Measurements from ENCODE around the gene LARP6. TPM values are rescaled to one million over a fixed set of nuclear protein-coding genes. Genes with fewer than 3 reads are reported as not detected.

LARP6 gene
- total and polyA plus RNA-seq, 8 donors = 9.8 to 127 (median 14.1) TPM

DNA sequence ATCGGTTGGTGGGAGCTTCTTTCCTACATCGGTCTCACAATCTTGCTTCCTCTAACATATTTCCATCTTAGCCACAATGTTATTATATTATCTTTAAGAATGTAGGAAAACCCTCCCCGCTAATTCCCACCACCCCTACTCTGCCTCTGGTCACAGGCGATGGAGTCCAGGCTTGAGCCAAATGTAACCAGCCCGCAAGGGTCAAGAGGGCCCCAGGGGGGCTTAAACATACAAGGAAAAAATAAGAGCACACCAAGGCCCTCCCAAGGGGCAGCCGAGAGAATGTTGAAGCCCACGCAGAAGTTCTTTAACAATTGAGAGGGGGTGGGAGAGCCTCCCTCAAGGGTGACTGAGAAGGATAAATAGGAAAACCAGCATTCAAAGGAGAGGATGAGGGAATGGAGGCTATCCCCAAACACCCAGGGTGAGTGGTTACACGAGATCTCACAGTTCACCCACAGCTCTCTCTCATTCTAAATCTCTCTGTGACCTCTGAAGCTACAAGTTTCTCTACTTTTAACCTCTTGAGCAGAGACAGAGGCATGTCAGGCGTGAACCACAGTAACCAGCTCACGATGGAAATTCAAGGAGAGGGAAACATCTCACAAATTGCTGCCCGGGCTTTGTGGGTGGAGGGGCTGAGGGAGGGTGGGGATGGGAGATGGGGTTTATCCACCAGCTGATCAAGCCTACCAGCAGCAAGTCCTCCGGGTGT is 59.2 kb downstream of the LARP6 start:
- intact Hi-C loops (cut with DNase I; ENCODE audit: low total_unique reads) = no loop called here
- Histone ChIP-seq H3K27me3 (no peaks in the 10 kb centered on the region), H3K4me1 (peaks cover 0 to 7% (median 5%) of the 10 kb centered on the region in 4 donors), H3K27ac (peak overlapping the region in 4 of 5 donors; percentile 57 to 84 (median 70)), H3K4me3 (no peak overlapping the region), H3K9me3 (no peaks in the 10 kb centered on the region), H3K36me3 (no peaks in the 10 kb centered on the region)
- WGBS, 5 donors = 78 to 87% (median 85%) methylated on average over 12 of the region's 12 CpGs
- TF ChIP-seq POLR2A (IDR thresholded peaks at IDR 0.05) = no peak
- TF ChIP-seq EP300 (IDR thresholded peaks at IDR 0.05) = no peak
- TF ChIP-seq, protein P1, sequence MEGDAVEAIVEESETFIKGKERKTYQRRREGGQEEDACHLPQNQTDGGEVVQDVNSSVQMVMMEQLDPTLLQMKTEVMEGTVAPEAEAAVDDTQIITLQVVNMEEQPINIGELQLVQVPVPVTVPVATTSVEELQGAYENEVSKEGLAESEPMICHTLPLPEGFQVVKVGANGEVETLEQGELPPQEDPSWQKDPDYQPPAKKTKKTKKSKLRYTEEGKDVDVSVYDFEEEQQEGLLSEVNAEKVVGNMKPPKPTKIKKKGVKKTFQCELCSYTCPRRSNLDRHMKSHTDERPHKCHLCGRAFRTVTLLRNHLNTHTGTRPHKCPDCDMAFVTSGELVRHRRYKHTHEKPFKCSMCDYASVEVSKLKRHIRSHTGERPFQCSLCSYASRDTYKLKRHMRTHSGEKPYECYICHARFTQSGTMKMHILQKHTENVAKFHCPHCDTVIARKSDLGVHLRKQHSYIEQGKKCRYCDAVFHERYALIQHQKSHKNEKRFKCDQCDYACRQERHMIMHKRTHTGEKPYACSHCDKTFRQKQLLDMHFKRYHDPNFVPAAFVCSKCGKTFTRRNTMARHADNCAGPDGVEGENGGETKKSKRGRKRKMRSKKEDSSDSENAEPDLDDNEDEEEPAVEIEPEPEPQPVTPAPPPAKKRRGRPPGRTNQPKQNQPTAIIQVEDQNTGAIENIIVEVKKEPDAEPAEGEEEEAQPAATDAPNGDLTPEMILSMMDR (IDR thresholded peaks at IDR 0.05) = no peak
- TF ChIP-seq POLR2AphosphoS5 (IDR thresholded peaks at IDR 0.05) = no peak
- DNase-seq = no peak

DNA sequence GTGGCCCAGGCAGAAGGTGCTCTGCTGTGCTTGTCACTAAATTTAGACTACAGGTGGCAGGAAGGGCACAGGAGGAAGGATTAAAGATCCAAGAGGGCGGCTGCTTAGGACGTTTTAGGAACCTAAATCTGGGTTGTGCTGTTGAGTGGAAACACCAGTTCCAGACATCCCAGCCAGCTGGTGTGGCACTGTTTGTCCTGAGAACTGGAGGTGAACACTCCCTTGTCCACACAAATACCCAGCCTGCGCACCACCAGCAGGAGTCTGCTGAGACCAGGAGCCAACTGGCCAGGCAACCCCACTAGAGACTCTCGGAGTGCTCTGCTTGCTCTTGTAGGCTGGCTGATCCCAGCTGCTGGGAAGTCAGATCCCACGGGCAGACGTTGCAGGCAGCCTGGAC is 60.3 kb downstream of the LARP6 start:
- DNase-seq = peak in 1 of 2 donors; percentile 40
- H3K4me3 ChIP-seq = no peak overlapping the region
- no peaks in the 10 kb centered on the region for H3K36me3 ChIP-seq
- peak overlapping the region in 2 of 5 donors; percentile 76 to 84 for H3K27ac ChIP-seq
- no peaks in the 10 kb centered on the region for H3K4me1 ChIP-seq
- intact Hi-C loops (cut with DNase I; ENCODE audit: low total_unique reads) = no loop called here
- WGBS, 5 donors = 33 to 63% (median 50%) methylated on average over 3 to 6 of the region's 6 CpGs
- H3K9me3 ChIP-seq = no peaks in the 10 kb centered on the region
- no peaks in the 10 kb centered on the region for H3K27me3 ChIP-seq
- TF ChIP-seq EP300 (IDR thresholded peaks at IDR 0.05) (no peak), POLR2AphosphoS5 (IDR thresholded peaks at IDR 0.05) (no peak), POLR2A (IDR thresholded peaks at IDR 0.05) (no peak)
- TF ChIP-seq, protein P1 (IDR thresholded peaks at IDR 0.05) = no peak

DNA sequence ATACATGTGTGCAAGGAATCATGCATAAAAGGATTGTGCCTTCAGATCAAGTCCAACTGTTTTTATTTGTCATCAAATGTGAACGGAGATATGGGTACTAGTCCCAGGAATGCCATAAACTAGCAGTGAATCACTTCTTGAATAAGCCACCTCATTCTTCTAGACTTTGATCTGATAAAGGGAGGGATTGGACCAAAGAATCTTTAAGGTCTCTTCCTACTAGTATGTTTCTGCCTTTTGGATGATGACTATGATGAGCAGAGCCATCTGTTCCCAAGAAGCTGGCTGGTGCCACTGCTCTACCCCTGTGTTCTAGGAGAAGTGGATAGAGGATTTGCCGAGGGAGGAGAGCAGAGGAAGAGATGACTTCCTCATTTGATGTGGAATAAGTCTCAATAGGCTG is 61.8 kb downstream of the LARP6 start:
- DNase-seq = no peak
- intact Hi-C loops (cut with DNase I; ENCODE audit: low total_unique reads) = no loop called here
- Histone ChIP-seq H3K4me1 (no peaks in the 10 kb centered on the region), H3K4me3 (no peak overlapping the region), H3K27ac (no peak overlapping the region), H3K9me3 (no peaks in the 10 kb centered on the region), H3K27me3 (no peaks in the 10 kb centered on the region), H3K36me3 (no peaks in the 10 kb centered on the region)
- WGBS, 5 donors = 70 to 73% (median 72%) methylated on average over 2 of the region's 2 CpGs
- TF ChIP-seq, protein P1 (IDR thresholded peaks at IDR 0.05) = no peak
- TF ChIP-seq EP300 (IDR thresholded peaks at IDR 0.05) (no peak), POLR2A (IDR thresholded peaks at IDR 0.05) (no peak), POLR2AphosphoS5 (IDR thresholded peaks at IDR 0.05) (no peak)

DNA sequence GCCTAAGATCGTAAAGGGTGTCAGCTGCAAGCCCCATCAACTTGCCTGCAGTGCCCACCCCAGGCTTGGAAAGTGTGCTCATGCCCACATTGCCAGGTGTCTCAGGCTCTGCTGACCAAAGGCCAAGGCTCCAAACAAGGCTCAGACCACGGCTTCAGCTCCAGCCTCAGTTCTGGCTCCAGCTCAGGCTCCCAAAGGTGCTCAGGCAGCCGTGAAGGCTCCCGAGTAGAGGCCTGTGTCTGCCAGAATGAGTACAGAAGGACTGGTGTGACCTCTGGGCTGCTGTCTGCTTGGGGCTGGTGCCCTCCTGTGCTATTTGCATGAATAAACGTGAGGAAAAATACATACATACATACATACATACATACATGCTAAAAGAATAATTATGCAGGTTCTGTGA is 62.7 kb downstream of the LARP6 start:
- 77 to 83% (median 80%) methylated on average over 5 of the region's 5 CpGs for WGBS, 5 donors
- Histone ChIP-seq H3K27me3 (no peaks in the 10 kb centered on the region), H3K27ac (no peak overlapping the region), H3K4me3 (no peak overlapping the region), H3K9me3 (no peaks in the 10 kb centered on the region), H3K36me3 (no peaks in the 10 kb centered on the region), H3K4me1 (no peaks in the 10 kb centered on the region)
- intact Hi-C loops (cut with DNase I; ENCODE audit: low total_unique reads) = no loop called here
- DNase-seq = no peak
- TF ChIP-seq, protein P1 (IDR thresholded peaks at IDR 0.05) = no peak
- no peak for TF ChIP-seq EP300 (IDR thresholded peaks at IDR 0.05)
- TF ChIP-seq POLR2A (IDR thresholded peaks at IDR 0.05) = no peak
- no peak for TF ChIP-seq POLR2AphosphoS5 (IDR thresholded peaks at IDR 0.05)

Data from stomach (tissue), 9 donors.